Endodermal cell (in vitro differentiated cells): ENCODE measurements around the gene UROC1. TPM values are rescaled to one million over a fixed set of nuclear protein-coding genes. Genes with fewer than 3 reads are reported as not detected.

Source experiments
- DNase-seq: peaks from one replicate; pipeline ENCODE4 v3.0.0-alpha.2; 2017
- H3K27ac ChIP-seq: 2 replicates; pipeline ENCODE4 v1.5.1; 2013; ENCODE audit warnings: mild to moderate bottlenecking, low read depth, low read length, moderate library complexity
- H3K27me3 ChIP-seq: 2 replicates; pipeline ENCODE4 v1.6.1; 2013; ENCODE audit warnings: mild to moderate bottlenecking, low read length, moderate library complexity; ENCODE audit not compliant: insufficient read depth, control insufficient read depth, poor library complexity, severe bottlenecking
- H3K36me3 ChIP-seq: 2 replicates; pipeline ENCODE4 v1.7.0; 2013; ENCODE audit warnings: mild to moderate bottlenecking, low read length, moderate library complexity; ENCODE audit not compliant: control insufficient read depth, insufficient read depth
- H3K4me1 ChIP-seq: one replicate; pipeline ENCODE4 v1.7.0; 2013; ENCODE audit warnings: low read length; ENCODE audit not compliant: control insufficient read depth, insufficient read depth
- H3K4me3 ChIP-seq: 2 replicates; pipeline ENCODE4 v1.5.1; 2013; ENCODE audit warnings: mild to moderate bottlenecking, low read length, moderate library complexity
- H3K9ac ChIP-seq: 2 replicates; pipeline ENCODE4 v1.6.1; 2013; ENCODE audit warnings: mild to moderate bottlenecking, low read length, moderate library complexity; ENCODE audit not compliant: poor library complexity, severe bottlenecking; ENCODE audit errors: extremely low read depth
- H3K9me3 ChIP-seq: 2 replicates; pipeline ENCODE4 v1.6.1; 2013; ENCODE audit warnings: mild to moderate bottlenecking, low read length, moderate library complexity; ENCODE audit not compliant: control insufficient read depth
- H3K27ac Mint-ChIP-seq: 2 replicates; pipeline ENCODE4 v1.8.0; 2020; ENCODE audit warnings: mixed read lengths
- H3K27me3 Mint-ChIP-seq: 2 replicates; pipeline ENCODE4 v1.8.0; 2021; ENCODE audit warnings: mild to moderate bottlenecking, mixed read lengths; ENCODE audit not compliant: insufficient read depth
- H3K36me3 Mint-ChIP-seq: 2 replicates; pipeline ENCODE4 v1.8.0; 2020; ENCODE audit warnings: low read depth, mixed read lengths
- H3K4me1 Mint-ChIP-seq: 2 replicates; pipeline ENCODE4 v1.8.0; 2020; ENCODE audit warnings: mixed read lengths
- H3K4me3 Mint-ChIP-seq: 2 replicates; pipeline ENCODE4 v1.8.0; 2020; ENCODE audit warnings: mild to moderate bottlenecking, moderate library complexity, mixed read lengths
- H3K9me3 Mint-ChIP-seq: 2 replicates; pipeline ENCODE4 v1.8.0; 2020; ENCODE audit warnings: mild to moderate bottlenecking, mixed read lengths
- WGBS, 2 experiments: methylation state at CpG; one replicate each; pipeline versions ENCODE4 v1.1.5 to v1.1.7; 2013; ENCODE audit warnings: missing lambda C conversion rate in 2 of 2, mixed read lengths in 1 of 2; ENCODE audit not compliant: insufficient coverage in 1 of 2, insufficient read length in 1 of 2; 5-methylcytosine and 5-hydroxymethylcytosine counted together
- total RNA-seq, 2 donors: library from RNA; stranded (reverse); fragmentation: NEBNext Ultra II Directional in 1 of 2; extraction: Animal tissue kit (Norgen Biotek cat#: 25700) in 1 of 2; gene quantifications; 2 replicates in 1 of 2; 3 replicates in 1 of 2; pipeline ENCODE4 v1.2.1, GENCODE V29; 2021
- TF ChIP-seq, protein P1 (sequence below): fragments of 200-600 bp; sonication (generic); conservative IDR thresholded peaks from 2 replicates; pipeline ENCODE4 v1.5.0; 2021; ENCODE audit warnings: antibody characterized with exemption, mild to moderate bottlenecking

UROC1 gene
- total RNA-seq, 2 donors from 2014 or later: not detected

DNA sequence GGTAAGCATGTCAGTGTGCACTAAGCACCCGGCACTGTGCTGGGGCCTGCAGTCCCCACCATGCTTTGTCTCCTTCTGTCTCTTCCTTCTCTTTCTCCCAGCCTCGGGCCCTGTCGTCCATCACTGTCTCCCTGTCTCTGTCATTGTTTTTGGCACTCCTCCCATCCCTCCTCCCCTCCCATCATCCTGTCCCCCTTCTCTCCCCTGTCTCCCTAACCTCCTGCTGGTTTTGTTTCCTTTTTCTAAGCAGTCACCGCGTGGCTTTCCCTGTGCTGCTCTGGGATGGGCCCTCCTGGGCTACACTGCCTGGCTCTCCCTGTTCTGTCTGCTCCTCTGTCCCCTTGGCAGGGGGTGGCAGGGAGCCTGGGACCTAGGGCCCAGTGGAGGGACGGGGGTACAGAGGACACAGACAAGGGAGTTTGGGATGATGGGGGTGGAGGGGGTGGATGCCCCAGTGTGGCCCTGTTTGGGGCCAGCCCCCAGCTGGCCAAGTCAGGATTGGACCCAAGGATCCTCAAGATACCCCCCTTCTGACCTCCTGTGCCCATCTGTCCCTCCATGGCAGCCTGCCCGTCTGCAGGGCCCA lies 12.1 kb upstream of the UROC1 start:
- no peaks in the 10 kb centered on the region for H3K4me1 Mint-ChIP-seq
- no peak for DNase-seq
- no peak overlapping the region for H3K27ac Mint-ChIP-seq
- 50 to 75% methylated on average over 2 to 7 of the region's 7 CpGs for WGBS, 2 experiments
- no peaks in the 10 kb centered on the region for H3K9me3 ChIP-seq
- H3K36me3 Mint-ChIP-seq: no peaks in the 10 kb centered on the region
- peaks cover 20% of the 10 kb centered on the region for H3K27me3 Mint-ChIP-seq
- H3K9me3 Mint-ChIP-seq: no peaks in the 10 kb centered on the region
- H3K4me1 ChIP-seq: no peaks in the 10 kb centered on the region
- H3K27me3 ChIP-seq: peaks cover 33% of the 10 kb centered on the region
- H3K27ac ChIP-seq: no peak overlapping the region
- TF ChIP-seq, protein P1, sequence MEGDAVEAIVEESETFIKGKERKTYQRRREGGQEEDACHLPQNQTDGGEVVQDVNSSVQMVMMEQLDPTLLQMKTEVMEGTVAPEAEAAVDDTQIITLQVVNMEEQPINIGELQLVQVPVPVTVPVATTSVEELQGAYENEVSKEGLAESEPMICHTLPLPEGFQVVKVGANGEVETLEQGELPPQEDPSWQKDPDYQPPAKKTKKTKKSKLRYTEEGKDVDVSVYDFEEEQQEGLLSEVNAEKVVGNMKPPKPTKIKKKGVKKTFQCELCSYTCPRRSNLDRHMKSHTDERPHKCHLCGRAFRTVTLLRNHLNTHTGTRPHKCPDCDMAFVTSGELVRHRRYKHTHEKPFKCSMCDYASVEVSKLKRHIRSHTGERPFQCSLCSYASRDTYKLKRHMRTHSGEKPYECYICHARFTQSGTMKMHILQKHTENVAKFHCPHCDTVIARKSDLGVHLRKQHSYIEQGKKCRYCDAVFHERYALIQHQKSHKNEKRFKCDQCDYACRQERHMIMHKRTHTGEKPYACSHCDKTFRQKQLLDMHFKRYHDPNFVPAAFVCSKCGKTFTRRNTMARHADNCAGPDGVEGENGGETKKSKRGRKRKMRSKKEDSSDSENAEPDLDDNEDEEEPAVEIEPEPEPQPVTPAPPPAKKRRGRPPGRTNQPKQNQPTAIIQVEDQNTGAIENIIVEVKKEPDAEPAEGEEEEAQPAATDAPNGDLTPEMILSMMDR: no peak
- no peak overlapping the region for H3K4me3 ChIP-seq
- H3K4me3 Mint-ChIP-seq: no peak overlapping the region
- H3K36me3 ChIP-seq: no peaks in the 10 kb centered on the region
- no peak overlapping the region for H3K9ac ChIP-seq

DNA sequence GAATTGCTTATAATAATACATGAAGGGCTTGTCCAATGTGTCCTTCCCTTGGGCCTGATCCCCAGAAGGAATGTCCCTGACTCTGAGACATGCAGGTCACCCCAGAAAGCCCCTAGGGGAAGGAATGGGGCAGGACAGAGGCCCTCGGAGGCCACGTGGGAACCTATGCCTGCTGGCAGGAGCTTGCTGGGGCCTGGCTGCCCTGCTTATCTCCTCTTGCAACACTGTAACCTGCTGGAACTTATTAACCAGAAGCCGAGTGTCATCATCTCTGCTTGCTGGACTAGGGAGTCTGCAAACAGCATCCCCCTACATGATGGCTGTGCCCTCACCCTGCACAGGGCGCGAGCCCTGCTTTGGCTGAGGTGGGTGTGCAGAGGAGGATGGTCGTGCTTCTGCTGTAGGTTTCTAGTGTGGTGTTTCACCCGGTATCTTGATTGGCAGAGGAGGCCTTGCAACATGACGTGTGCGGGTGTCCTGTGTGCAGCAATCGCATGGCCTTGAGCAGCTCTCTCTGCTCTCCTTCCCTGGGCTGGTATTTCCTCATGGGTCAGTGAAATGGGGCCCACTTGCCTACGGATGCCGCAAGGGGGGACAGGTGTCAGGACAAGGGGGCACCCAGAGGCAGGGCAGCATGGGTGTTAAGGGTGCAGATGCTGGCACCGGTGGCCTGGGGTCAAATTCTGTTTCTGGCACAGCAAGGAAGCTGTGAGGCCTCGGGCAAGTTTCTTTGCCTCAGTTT lies 11.4 kb upstream of the UROC1 start:
- H3K4me1 ChIP-seq: no peaks in the 10 kb centered on the region
- Mint-ChIP-seq H3K4me1 (no peaks in the 10 kb centered on the region), H3K4me3 (no peak overlapping the region), H3K27ac (no peak overlapping the region), H3K36me3 (no peaks in the 10 kb centered on the region), H3K9me3 (no peaks in the 10 kb centered on the region), H3K27me3 (peaks cover 22% of the 10 kb centered on the region)
- no peak overlapping the region for H3K4me3 ChIP-seq
- no peak overlapping the region for H3K27ac ChIP-seq
- 87 to 90% methylated on average over 11 to 14 of the region's 14 CpGs for WGBS, 2 experiments
- H3K27me3 ChIP-seq: peaks cover 31% of the 10 kb centered on the region
- no peaks in the 10 kb centered on the region for H3K9me3 ChIP-seq
- DNase-seq: no peak
- TF ChIP-seq, protein P1: peak; percentile 52
- H3K36me3 ChIP-seq: no peaks in the 10 kb centered on the region
- H3K9ac ChIP-seq: no peak overlapping the region

DNA sequence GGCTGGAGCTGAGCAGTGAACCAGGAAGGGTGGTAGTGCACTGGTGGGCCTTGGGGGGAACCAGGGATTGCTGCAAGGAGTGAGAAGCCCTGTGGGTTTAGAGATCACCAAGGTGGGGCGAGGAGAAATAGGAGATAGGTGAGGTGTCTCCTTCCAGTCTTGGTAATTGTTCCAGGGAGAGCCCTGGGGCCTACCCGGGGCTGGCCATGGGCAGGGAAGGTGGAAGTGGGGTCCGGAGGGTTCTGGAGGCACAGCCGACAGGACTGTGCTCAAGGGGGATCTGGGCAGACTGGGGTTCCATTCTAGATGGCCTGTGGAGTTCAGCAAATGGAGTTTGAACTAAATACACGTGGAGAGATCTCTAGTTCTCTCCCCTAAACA lies 10.8 kb upstream of the UROC1 start:
- WGBS, 2 experiments: 78 to 79% methylated on average over 4 to 5 of the region's 5 CpGs
- Mint-ChIP-seq H3K4me3 (no peak overlapping the region), H3K4me1 (no peaks in the 10 kb centered on the region), H3K27ac (no peak overlapping the region), H3K27me3 (peaks cover 21% of the 10 kb centered on the region), H3K9me3 (no peaks in the 10 kb centered on the region), H3K36me3 (no peaks in the 10 kb centered on the region)
- no peak for DNase-seq
- Histone ChIP-seq H3K36me3 (no peaks in the 10 kb centered on the region), H3K27me3 (peaks cover 30% of the 10 kb centered on the region), H3K4me1 (no peaks in the 10 kb centered on the region), H3K4me3 (no peak overlapping the region), H3K9ac (no peak overlapping the region), H3K9me3 (no peaks in the 10 kb centered on the region), H3K27ac (no peak overlapping the region)
- TF ChIP-seq, protein P1: no peak
